ENCODE measurements around the gene RBMS1. TPM values are rescaled to one million over a fixed set of nuclear protein-coding genes. Genes with fewer than 3 reads are reported as not detected.

Gene RBMS1
- total RNA-seq, 4 donors from 2014 or later, result 13.5 to 31.6 (median 23.0) TPM

DNA sequence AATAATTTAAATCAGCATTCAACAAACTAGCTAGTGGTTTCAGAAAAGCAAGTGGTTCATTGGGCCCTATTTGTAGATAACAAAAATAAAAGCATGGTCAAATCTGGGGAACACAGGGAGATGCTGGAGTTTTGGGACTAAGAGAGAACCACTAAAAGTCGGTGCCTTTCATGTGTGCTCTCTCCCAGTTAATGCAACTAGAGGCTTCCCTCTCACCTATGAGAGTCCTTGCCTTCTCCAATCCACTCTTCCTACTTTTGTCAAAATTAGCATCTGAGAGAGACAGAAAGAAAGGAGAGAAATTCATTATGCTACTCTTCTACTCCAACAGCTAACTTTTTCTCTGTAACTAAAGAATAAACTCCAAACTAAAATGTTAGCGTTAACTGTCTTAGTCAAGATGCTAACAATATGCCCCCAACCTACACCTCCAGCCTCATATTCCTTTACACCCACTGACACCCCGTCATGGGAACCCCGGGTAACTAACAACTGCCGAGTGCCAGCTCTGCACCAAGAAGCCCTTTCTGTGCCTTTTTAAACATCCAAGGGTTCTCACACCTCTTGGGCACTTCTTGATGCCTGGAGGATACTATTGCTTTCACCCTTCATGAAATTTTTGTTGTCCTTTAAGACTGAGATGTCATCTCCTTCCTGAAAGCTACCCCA is 133.4 kb downstream of the RBMS1 start:
- intact Hi-C loops (cut with DNase I; ENCODE audit: low total_unique reads), result no loop called here
- DNase-seq, result no peak
- Histone ChIP-seq H3K4me3 (no peak overlapping the region), H3K27me3 (peaks cover 47% of the 10 kb centered on the region), H3K36me3 (no peaks in the 10 kb centered on the region), H3K9me3 (no peaks in the 10 kb centered on the region), H3K4me1 (peaks cover 0 to 24% (median 5%) of the 10 kb centered on the region in 4 donors), H3K27ac (no peak overlapping the region)
- no peak for TF ChIP-seq POLR2A (IDR thresholded peaks at IDR 0.05)
- 90 to 95% methylated on average over 4 to 5 of the region's 5 CpGs for WGBS, 2 donors (ENCODE audit: low coverage in 1 of 2)
- in situ Hi-C loops (cut with MboI; ENCODE audit: low pct_ligation_motif_present in 1 of 4, low pct_unique_long_range_greater_than_20kb in 1 of 4, low sequenced_read_pairs in 3 of 4), result no loop called here

DNA sequence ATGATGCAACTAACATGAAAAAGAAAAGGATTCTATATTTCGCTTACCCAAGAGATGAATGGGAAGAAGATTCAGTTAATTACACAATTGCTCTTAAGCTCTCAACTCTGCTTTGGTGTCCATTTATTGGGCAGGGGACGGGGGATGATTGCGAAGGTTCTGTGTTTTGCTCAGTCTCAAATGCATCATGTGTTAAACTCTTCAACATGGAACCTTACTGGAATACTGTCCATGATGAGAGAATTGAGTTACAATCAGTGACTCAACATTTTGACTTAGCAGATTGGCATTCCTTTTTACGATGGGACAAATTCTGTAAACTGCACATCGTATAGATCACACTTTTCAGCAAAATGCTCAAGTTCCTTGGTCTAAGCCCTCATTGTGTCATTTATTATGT is 135.6 kb downstream of the RBMS1 start:
- no peaks in the 10 kb centered on the region for H3K9me3 ChIP-seq
- H3K27me3 ChIP-seq, result peaks cover 31% of the 10 kb centered on the region
- H3K4me3 ChIP-seq, result no peak overlapping the region
- DNase-seq, result no peak
- in situ Hi-C loops (cut with MboI; ENCODE audit: low pct_ligation_motif_present in 1 of 4, low pct_unique_long_range_greater_than_20kb in 1 of 4, low sequenced_read_pairs in 3 of 4) (no loop called here), intact Hi-C loops (cut with DNase I; ENCODE audit: low total_unique reads) (no loop called here)
- no peaks in the 10 kb centered on the region for H3K36me3 ChIP-seq
- H3K4me1 ChIP-seq, result peaks cover 3 to 19% (median 10%) of the 10 kb centered on the region in 4 donors
- WGBS, 2 donors (ENCODE audit: low coverage in 1 of 2), result 57 to 88% methylated on average over 5 of the region's 5 CpGs
- TF ChIP-seq, protein P1, sequence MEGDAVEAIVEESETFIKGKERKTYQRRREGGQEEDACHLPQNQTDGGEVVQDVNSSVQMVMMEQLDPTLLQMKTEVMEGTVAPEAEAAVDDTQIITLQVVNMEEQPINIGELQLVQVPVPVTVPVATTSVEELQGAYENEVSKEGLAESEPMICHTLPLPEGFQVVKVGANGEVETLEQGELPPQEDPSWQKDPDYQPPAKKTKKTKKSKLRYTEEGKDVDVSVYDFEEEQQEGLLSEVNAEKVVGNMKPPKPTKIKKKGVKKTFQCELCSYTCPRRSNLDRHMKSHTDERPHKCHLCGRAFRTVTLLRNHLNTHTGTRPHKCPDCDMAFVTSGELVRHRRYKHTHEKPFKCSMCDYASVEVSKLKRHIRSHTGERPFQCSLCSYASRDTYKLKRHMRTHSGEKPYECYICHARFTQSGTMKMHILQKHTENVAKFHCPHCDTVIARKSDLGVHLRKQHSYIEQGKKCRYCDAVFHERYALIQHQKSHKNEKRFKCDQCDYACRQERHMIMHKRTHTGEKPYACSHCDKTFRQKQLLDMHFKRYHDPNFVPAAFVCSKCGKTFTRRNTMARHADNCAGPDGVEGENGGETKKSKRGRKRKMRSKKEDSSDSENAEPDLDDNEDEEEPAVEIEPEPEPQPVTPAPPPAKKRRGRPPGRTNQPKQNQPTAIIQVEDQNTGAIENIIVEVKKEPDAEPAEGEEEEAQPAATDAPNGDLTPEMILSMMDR (IDR thresholded peaks at IDR 0.05), result no peak
- TF ChIP-seq EP300 (IDR thresholded peaks at IDR 0.05; ENCODE audit: low read depth) (no peak), POLR2AphosphoS5 (IDR thresholded peaks at IDR 0.05) (no peak), POLR2A (IDR thresholded peaks at IDR 0.05) (no peak)
- no peak overlapping the region for H3K27ac ChIP-seq

DNA sequence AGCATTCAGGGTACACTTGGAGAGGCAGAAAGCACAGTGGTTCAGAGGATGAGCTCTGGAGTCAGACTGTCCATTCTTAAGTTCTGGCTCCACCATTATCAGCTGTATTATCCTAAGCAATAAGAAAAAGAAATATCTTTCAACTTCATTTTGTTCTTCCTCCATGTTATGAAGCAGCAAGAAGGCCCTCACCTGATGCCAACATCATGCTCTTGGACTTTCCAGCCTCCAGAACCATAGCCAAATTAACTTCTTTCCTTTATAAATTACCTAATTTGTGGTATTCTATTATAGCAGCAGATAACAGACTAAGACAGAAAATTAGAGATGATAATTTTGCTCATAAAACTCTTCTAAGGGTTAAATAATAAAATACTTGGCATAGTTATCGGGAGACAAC is 137.1 kb downstream of the RBMS1 start:
- TF ChIP-seq EP300 (IDR thresholded peaks at IDR 0.05; ENCODE audit: low read depth), result no peak
- no peak for TF ChIP-seq POLR2A (IDR thresholded peaks at IDR 0.05)
- H3K4me3 ChIP-seq, result no peak overlapping the region
- H3K27ac ChIP-seq, result no peak overlapping the region
- peaks cover 6 to 34% (median 11%) of the 10 kb centered on the region in 4 donors for H3K4me1 ChIP-seq
- H3K36me3 ChIP-seq, result no peaks in the 10 kb centered on the region
- DNase-seq, result no peak
- WGBS, 2 donors (ENCODE audit: low coverage in 1 of 2), result 91 to 100% methylated on average over 1 of the region's 1 CpG
- intact Hi-C loops (cut with DNase I; ENCODE audit: low total_unique reads), result no loop called here
- H3K9me3 ChIP-seq, result no peaks in the 10 kb centered on the region
- H3K27me3 ChIP-seq, result peaks cover 16% of the 10 kb centered on the region
- in situ Hi-C loops (cut with MboI; ENCODE audit: low pct_ligation_motif_present in 1 of 4, low pct_unique_long_range_greater_than_20kb in 1 of 4, low sequenced_read_pairs in 3 of 4), result no loop called here

DNA sequence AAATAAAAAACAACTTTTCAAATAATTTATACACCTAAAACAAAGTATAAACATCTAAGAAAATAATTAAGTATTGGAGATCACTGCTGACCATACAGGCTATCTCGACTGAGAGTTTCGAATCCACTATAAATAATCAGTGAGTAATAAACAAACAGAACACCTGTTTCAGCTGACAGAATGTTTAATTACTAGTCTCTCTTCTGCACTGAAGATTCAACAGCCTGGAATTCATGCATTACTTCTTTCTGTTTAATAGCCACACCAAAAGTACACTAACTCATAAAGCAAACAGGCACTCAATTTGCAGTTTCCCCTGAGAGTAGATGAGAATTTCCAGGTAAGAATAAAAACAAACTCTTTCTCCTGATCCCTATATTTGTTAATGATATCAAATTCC is 138.5 kb downstream of the RBMS1 start:
- Histone ChIP-seq H3K36me3 (no peaks in the 10 kb centered on the region), H3K4me1 (peaks cover 6 to 37% (median 11%) of the 10 kb centered on the region in 4 donors), H3K27ac (peak overlapping the region; percentile 27 to 45 (median 44)), H3K9me3 (no peaks in the 10 kb centered on the region), H3K27me3 (peaks cover 14% of the 10 kb centered on the region), H3K4me3 (no peak overlapping the region)
- intact Hi-C loops (cut with DNase I; ENCODE audit: low total_unique reads), result no loop called here
- DNase-seq, result no peak
- WGBS, 2 donors (ENCODE audit: low coverage in 1 of 2), result 55 to 61% methylated on average over 2 of the region's 2 CpGs
- TF ChIP-seq POLR2AphosphoS5 (IDR thresholded peaks at IDR 0.05), result peak in 1 of 3 donors; percentile 4
- no peak for TF ChIP-seq EP300 (IDR thresholded peaks at IDR 0.05; ENCODE audit: low read depth)
- in situ Hi-C loops (cut with MboI; ENCODE audit: low pct_ligation_motif_present in 1 of 4, low pct_unique_long_range_greater_than_20kb in 1 of 4, low sequenced_read_pairs in 3 of 4), result no loop called here

DNA sequence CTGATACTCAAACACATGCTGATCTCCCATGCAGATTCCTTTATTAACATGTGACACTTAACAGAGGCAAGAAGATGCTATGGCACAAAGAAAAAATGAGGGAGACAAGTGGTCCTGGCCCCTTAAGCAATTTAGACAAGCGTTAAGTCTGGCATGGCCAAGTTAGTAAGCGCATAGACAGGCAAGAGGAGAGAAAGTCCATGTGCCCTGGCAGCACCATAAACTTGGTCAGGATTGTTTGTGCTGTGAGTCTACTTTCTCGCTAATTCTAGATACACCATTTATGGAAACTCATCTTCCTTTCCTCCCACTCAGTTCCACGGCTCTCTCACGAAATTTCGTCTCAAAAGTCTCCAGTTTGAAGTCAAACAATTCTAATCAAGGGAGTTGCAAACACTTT is 138.9 kb downstream of the RBMS1 start:
- peak overlapping the region; percentile 27 to 45 (median 44) for H3K27ac ChIP-seq
- 70 to 84% methylated on average over 6 of the region's 6 CpGs for WGBS, 2 donors (ENCODE audit: low coverage in 1 of 2)
- in situ Hi-C loops (cut with MboI; ENCODE audit: low pct_ligation_motif_present in 1 of 4, low pct_unique_long_range_greater_than_20kb in 1 of 4, low sequenced_read_pairs in 3 of 4) (no loop called here), intact Hi-C loops (cut with DNase I; ENCODE audit: low total_unique reads) (no loop called here)
- H3K27me3 ChIP-seq, result peaks cover 11% of the 10 kb centered on the region
- no peaks in the 10 kb centered on the region for H3K36me3 ChIP-seq
- DNase-seq, result no peak
- TF ChIP-seq, protein P1 (IDR thresholded peaks at IDR 0.05), result no peak
- TF ChIP-seq POLR2AphosphoS5 (IDR thresholded peaks at IDR 0.05), result peak in 2 of 3 donors; percentile 16 to 18
- H3K4me1 ChIP-seq, result peaks cover 6 to 37% (median 11%) of the 10 kb centered on the region in 4 donors
- H3K9me3 ChIP-seq, result no peaks in the 10 kb centered on the region
- no peak overlapping the region for H3K4me3 ChIP-seq
